NCI-H2107 (cell line): ENCODE measurements around the gene VSTM2L.

Source experiments
- DNase-seq: peaks from one replicate; lab custom pipeline; 2025; lab: John Stamatoyannopoulos, UW

The VSTM2L gene

GRCh38 chr20:37918035-37918434 is 15.1 kb downstream of the VSTM2L start:
- DNase-seq, result no peak

DNA sequence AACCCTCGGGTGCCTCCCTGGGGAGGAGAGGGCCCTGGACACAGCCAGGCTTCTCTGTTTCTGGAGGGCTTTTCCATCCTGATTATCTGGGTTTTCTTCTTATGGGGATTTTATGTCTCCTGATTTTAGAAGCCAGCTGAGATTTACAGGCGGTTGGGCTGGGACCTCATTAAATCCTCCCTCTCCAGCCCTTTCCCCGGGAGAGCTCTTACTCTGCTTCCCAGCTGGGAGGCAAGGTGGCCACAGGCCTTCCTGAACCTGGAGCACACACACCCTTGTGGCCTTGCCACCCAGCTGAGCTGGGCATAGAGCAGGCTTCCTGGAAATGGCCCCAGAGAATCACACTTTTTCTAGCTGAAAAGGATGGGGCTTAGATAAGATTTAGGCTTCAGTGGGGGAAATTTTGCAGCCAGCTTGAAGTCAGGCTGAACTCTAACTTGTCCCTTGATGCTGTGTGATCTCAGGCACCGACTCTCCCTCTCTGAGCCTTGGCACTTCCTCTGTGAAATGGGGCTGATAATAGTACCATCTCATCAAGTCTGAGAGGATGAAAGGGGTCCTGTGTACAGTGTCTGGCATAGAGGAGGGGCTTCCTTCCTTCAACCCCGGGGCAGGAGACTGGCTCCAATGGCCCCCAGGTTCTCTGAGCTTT is 16.6 kb downstream of the VSTM2L start:
- no peak for DNase-seq

DNA sequence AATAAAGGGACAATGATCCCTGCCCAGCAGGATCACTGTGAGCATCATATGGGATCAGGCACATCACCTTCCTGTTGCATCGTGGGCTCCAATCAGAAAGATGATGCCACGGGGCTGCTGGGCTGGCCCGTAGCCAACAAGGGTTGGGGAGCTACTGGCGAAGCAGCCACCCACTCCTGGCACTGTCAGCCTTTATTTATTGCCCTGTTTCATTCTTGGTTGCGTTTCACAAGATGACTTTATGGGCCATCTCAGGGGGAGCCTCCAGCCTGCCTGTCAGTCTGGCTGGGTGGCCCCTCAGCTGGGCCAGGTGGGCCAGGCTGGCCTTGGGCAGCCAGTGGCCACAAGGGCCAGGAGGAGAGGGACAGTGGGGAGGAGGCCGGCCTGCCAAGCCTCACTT is 17.3 kb downstream of the VSTM2L start:
- no peak for DNase-seq

DNA sequence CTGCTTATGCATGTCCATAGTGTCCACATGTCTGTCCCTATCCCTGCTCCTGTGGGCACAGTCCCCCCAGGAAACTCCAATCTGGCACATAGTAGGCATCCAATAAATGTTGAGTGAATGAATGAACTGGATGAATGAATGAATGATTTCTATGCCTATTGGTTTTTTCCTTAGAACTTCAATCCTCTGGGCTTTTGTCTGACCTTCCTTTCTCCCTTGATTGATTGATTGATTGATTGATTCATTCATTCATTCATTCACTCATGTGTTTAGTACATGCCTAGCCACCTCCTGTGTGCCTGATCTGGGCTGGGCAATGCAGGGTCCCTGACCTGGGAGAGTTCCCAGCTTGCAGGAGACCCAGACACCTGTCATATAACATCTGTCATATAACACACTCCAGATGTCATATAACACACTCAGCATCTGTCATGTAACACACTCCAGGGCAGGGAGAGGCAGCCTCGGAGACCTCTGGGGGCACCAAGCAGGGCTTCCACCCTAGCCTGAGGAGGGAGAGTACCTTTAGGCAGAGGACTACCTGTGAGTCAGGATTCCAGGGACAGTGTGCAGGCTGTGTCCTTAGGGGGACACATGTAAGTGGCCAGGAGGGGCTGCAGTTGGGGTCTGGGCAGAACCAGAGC is 17.9 kb downstream of the VSTM2L start:
- no peak for DNase-seq

DNA sequence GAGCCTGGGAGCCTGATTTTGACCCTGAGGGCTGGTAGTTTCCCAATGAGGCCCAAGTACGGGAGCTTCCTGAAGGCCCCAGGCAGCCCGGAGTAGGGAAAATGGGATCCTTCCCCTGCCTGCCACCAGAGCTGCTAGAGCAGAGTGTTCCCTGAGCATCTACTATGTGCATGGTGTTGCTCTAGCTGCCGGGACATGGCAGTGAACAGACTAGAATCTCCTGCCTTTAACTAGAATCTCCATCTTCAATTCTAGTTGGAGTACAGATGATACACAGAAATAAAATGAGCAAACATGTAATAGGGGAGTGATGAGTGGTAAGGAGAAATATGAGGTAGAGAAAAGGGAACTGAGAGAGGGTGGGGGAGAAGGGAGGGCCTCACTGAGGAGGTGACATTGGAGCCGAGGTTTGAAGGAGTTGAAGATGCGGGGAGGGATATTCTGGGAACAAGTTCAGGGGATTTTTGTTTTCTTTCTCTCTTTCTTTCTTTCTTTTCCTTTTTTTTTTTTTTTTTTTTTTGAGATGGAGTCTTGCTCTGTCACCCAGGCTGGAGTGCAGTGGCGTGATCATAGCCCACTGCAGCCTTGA is 18.5 kb downstream of the VSTM2L start:
- DNase-seq, result no peak

GRCh38 chr20:37922016-37922415 is 19.1 kb downstream of the VSTM2L start:
- no peak for DNase-seq

GRCh38 chr20:37925265-37926165 is 22.6 kb downstream of the VSTM2L start:
- DNase-seq, result no peak

DNA sequence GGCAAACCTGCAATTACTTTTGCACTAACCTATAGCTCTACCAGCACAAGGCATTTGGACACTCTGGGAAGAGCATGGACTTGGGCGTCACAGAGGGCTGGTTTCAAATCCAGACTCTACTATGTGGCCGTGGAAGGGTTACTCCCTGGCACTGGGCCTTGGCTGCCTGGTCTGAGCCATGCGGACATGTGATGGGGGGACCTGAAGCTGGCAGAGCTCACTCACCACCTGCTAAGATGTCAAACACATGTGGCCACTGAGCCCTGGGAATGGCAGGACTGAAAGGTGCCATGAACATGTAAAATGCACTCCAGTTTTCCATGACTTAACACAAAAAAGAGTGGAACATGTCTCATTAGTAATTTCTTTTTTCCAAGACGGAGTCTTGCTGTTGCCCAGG is 23.7 kb downstream of the VSTM2L start:
- no peak for DNase-seq

- DNase-seq, result no peak
These were observed 24.6 kb downstream of the VSTM2L start for GRCh38 chr20:37927410-37928095.

- no peak for DNase-seq
These were observed 26.2 kb downstream of the VSTM2L start for GRCh38 chr20:37928996-37929682.

DNA sequence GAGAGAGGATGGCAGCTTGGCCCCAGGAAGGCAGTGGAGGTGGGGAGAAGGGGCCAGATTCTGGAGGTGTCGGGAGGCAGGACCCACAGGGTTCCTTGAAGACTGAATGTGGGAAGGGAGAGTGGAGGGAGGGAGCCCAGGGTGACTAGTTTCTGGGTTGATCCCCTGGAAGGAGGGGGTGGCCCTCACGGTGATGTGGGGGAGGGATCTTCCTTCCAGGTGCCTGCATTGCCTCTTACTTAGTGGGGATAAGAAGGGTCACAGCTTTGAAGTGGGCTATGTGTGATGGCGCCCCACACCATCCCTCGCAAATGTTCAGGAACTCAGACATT is 26.7 kb downstream of the VSTM2L start:
- no peak for DNase-seq

DNA sequence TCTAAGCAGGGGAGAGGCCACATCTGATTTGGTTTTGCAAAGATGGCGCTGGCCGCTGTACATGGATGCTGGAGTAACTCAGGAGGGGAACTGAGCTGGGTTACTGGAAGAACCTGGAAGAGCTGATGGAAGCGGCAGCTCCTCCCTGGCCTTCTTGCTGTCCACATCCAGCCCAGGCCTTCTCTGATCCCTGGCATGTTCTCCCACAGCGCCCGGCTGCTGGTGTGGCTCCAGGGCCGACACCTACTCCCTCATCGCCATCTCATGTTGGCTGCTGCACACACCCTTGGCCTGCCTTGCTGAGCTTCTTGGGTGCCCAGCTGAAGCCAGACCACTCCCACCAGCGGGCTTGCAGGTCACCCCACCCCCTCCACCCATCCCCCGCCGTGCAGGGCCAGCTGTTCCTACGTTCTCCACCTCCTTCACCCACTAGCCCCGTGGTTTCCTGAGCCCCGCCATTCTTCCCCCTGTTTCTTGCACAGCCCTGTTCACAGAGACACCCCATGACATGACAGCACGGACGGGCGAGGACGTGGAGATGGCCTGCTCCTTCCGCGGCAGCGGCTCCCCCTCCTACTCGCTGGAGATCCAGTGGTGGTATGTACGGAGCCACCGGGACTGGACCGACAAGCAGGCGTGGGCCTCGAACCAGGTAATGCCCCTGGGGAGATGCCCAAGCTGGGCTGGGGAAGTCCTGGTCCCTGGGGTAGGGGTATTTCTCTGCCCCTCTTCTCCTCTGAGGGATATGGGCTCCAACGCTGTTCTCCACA is 28.4 kb downstream of the VSTM2L start:
- no peak for DNase-seq

GRCh38 chr20:37932074-37932473 is 29.1 kb downstream of the VSTM2L start:
- DNase-seq, result no peak

DNA sequence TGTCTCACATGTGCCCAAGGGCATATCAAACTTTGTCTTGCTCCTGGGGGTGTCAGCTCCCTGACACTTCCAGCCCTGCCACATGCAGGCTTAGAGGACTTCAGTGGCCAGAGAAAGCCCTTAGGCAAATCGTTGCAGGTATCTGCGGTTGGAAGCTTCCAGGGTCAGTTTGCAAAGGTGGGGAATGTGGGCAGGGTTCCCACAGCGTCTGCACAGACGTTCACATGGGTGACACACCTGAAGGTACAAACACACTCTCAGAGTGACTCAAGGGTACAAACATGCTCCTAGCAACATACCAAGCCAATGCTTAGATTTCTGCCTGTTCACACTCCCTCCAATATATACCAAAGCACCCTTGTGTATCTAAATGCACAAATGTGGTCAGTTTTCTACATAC is 30.0 kb downstream of the VSTM2L start:
- DNase-seq, result no peak

DNA sequence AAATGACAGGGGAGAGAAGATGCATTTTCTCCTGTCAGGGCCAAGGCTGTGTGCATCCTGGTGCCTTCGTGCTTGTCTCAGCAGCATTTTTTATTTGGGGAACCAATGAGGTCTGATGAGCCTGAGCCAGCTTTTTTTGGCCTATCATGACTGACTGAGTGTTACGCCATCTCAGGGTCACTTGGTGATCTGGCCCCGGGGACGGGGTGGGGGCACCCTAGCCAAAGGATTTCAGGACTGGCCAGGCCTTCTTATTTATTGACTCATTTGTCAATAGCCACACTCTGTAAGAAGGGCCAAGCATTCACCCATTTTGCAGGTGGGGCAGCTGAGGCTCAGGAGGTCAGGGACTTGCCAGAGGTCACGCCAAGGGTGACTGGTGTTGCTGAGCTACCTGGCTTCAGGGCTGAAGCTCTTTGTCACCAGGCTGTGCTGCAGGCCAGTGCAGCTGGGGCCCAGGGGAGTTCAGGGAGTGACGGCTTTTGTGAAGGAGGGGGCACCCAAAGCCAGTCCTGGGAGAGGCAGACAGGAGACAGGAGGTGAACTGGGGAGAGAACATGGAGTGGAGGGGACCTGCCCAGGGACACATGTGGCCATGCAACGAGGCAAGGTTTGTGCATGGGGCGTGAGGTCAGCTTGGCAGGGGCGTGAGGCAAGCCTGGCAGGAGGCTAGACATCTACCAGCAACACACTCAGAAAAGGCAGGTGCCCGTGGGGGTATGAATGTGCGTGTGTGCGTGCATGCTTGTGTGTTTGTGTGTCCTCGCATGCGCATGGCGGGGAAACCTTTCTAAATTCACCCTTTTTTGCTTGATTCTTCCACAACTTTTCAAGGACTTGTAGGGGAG is 31.1 kb downstream of the VSTM2L start:
- no peak for DNase-seq

GRCh38 chr20:37934634-37935375 is 31.9 kb downstream of the VSTM2L start:
- DNase-seq, result no peak

- no peak for DNase-seq
These were observed 32.5 kb downstream of the VSTM2L start for GRCh38 chr20:37935435-37935834.

GRCh38 chr20:37936041-37936440 is 33.1 kb downstream of the VSTM2L start:
- no peak for DNase-seq

DNA sequence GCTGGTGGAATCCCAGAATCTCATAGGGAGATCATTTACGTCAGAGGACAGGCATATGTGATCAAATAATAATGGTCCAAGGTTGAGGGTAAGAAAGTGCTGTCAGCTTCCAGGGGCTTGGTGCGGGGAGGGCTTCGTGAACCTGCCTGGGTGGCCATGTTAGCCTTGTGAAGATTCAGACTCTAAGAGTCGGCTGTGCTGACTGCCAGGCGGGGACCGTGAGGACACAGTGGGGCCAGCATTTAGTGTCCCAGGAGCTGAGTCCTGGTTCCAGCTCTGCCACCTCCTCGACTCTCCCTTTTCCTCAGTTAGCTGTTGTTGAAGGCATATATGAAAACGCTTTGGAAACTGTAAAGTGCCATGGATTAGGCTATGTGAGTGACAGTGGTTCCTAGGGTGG is 33.5 kb downstream of the VSTM2L start:
- no peak for DNase-seq
